Measurements from ENCODE around the gene LPIN3.
"Not testable (repeated sequence)": the region's sequence is repeated elsewhere in the genome, so short reads cannot be mapped to it uniquely, and the experiment has no call there.

Gene LPIN3

GRCh38 chr20:41308726-41309413 is 31.8 kb upstream of the LPIN3 start:
- TF ChIP-seq JUND (IDR thresholded peaks at IDR 0.05; ENCODE audit: low read depth): no peak
- in situ Hi-C loops (cut with HindIII; ENCODE audit: low pct_unique_long_range_greater_than_20kb, low sequenced_read_pairs): no loop called here
- DNase-seq (ENCODE audit: low read depth in 1 of 2, low spot score in 1 of 2): no peak

- TF ChIP-seq JUND (IDR thresholded peaks at IDR 0.05; ENCODE audit: low read depth): no peak
- in situ Hi-C loops (cut with HindIII; ENCODE audit: low pct_unique_long_range_greater_than_20kb, low sequenced_read_pairs): no loop called here
- DNase-seq (ENCODE audit: low read depth in 1 of 2, low spot score in 1 of 2): no peak
These were observed 30.8 kb upstream of the LPIN3 start for GRCh38 chr20:41309817-41310216.

GRCh38 chr20:41312009-41312408 is 28.6 kb upstream of the LPIN3 start:
- DNase-seq (ENCODE audit: low read depth in 1 of 2, low spot score in 1 of 2); in situ Hi-C loops (cut with HindIII; ENCODE audit: low pct_unique_long_range_greater_than_20kb, low sequenced_read_pairs): not testable (repeated sequence)

GRCh38 chr20:41314386-41314785 is 26.2 kb upstream of the LPIN3 start:
- in situ Hi-C loops (cut with HindIII; ENCODE audit: low pct_unique_long_range_greater_than_20kb, low sequenced_read_pairs): no loop called here
- no peak for TF ChIP-seq JUND (IDR thresholded peaks at IDR 0.05; ENCODE audit: low read depth)
- no peak for DNase-seq (ENCODE audit: low read depth in 1 of 2, low spot score in 1 of 2)

GRCh38 chr20:41316051-41316450 is 24.6 kb upstream of the LPIN3 start:
- no peak for DNase-seq (ENCODE audit: low read depth in 1 of 2, low spot score in 1 of 2)

GRCh38 chr20:41316602-41317545 is 23.7 kb upstream of the LPIN3 start:
- no peak for TF ChIP-seq JUND (IDR thresholded peaks at IDR 0.05; ENCODE audit: low read depth)
- peak; percentile 63 to 85 for DNase-seq (ENCODE audit: low read depth in 1 of 2, low spot score in 1 of 2)
- in situ Hi-C loops (cut with HindIII; ENCODE audit: low pct_unique_long_range_greater_than_20kb, low sequenced_read_pairs): no loop called here

More at GRCh38 chr20:41316051-41316450, 24.6 kb upstream of the LPIN3 start:
- no peak for TF ChIP-seq JUND (IDR thresholded peaks at IDR 0.05; ENCODE audit: low read depth)
- in situ Hi-C loops (cut with HindIII; ENCODE audit: low pct_unique_long_range_greater_than_20kb, low sequenced_read_pairs): no loop called here

- peak; percentile 95 to 98 for DNase-seq (ENCODE audit: low read depth in 1 of 2, low spot score in 1 of 2)
- TF ChIP-seq JUND (IDR thresholded peaks at IDR 0.05; ENCODE audit: low read depth): no peak
- in situ Hi-C loops (cut with HindIII; ENCODE audit: low pct_unique_long_range_greater_than_20kb, low sequenced_read_pairs): no loop called here
These were observed 22.9 kb upstream of the LPIN3 start, which contains the start of gene ZHX3 for GRCh38 chr20:41317546-41318270. TSS of gene ZHX3 (minus strand) at chr20:41317731. CDS start at chr20:41204916, 112,815 bp downstream.

- TF ChIP-seq JUND (IDR thresholded peaks at IDR 0.05; ENCODE audit: low read depth): no peak
- in situ Hi-C loops (cut with HindIII; ENCODE audit: low pct_unique_long_range_greater_than_20kb, low sequenced_read_pairs): no loop called here
- DNase-seq (ENCODE audit: low read depth in 1 of 2, low spot score in 1 of 2): peak in 1 of 2 experiments; percentile 39
These were observed 22.4 kb upstream of the LPIN3 start for GRCh38 chr20:41318271-41318649.

- TF ChIP-seq JUND (IDR thresholded peaks at IDR 0.05; ENCODE audit: low read depth): no peak
- no peak for DNase-seq (ENCODE audit: low read depth in 1 of 2, low spot score in 1 of 2)
- in situ Hi-C loops (cut with HindIII; ENCODE audit: low pct_unique_long_range_greater_than_20kb, low sequenced_read_pairs): no loop called here
These were observed 20.2 kb upstream of the LPIN3 start for GRCh38 chr20:41320441-41320840.

GRCh38 chr20:41320976-41321375 is 19.6 kb upstream of the LPIN3 start:
- no peak for DNase-seq (ENCODE audit: low read depth in 1 of 2, low spot score in 1 of 2)
- in situ Hi-C loops (cut with HindIII; ENCODE audit: low pct_unique_long_range_greater_than_20kb, low sequenced_read_pairs): no loop called here
- TF ChIP-seq JUND (IDR thresholded peaks at IDR 0.05; ENCODE audit: low read depth): no peak

GRCh38 chr20:41327178-41327577 is 13.4 kb upstream of the LPIN3 start:
- TF ChIP-seq JUND (IDR thresholded peaks at IDR 0.05; ENCODE audit: low read depth): no peak
- in situ Hi-C loops (cut with HindIII; ENCODE audit: low pct_unique_long_range_greater_than_20kb, low sequenced_read_pairs): no loop called here
- no peak for DNase-seq (ENCODE audit: low read depth in 1 of 2, low spot score in 1 of 2)

All from T47D (cell line).